ENCODE measurements around the gene SLC34A1. TPM values are rescaled to one million over a fixed set of nuclear protein-coding genes. Genes with fewer than 3 reads are reported as not detected.

SLC34A1 gene
- total and polyA plus RNA-seq, 2 of the 13 experiments (the other 11 are each of a cell fraction or from before 2014, with no cell fraction given), result 0.03 to 0.20 TPM

DNA sequence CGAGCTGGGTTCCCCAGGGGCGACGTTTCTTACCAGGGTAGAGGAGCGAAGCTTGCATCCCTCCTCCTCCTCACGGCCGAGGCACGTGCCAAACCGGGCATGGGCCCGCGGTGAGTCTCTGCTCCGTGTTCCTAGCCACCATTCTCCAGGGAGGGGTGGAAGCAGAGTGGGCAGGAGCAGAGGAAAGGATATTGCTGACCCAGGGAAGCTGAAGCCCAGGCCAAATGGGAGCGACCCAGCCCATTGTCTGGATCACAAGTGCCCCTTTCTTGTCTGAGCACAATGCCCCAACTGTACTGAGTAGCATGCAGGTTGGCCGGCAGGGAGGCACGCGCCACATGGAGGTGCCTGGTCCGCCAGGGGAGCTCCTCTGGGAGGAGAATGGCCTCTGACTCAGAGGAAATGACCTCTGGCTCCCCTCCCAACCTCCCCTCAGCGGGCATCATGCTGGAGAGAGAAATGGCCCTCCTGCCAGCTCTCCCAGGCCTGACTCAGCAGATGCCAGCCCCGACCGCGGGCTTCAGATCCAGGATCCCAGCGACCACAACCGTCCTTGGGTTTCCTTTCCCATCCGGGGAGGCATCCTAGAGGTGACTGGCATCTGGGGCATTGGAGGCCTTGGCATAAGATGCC is 63.5 kb downstream of the SLC34A1 start (continued):
- TF ChIP-seq, protein P1, sequence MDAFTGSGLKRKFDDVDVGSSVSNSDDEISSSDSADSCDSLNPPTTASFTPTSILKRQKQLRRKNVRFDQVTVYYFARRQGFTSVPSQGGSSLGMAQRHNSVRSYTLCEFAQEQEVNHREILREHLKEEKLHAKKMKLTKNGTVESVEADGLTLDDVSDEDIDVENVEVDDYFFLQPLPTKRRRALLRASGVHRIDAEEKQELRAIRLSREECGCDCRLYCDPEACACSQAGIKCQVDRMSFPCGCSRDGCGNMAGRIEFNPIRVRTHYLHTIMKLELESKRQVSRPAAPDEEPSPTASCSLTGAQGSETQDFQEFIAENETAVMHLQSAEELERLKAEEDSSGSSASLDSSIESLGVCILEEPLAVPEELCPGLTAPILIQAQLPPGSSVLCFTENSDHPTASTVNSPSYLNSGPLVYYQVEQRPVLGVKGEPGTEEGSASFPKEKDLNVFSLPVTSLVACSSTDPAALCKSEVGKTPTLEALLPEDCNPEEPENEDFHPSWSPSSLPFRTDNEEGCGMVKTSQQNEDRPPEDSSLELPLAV (CRISPR knock-in tag; conservative IDR thresholded peaks at IDR 0.05; ENCODE audit: low read depth), result no peak
- no peak for TF ChIP-seq SIN3B (IDR thresholded peaks at IDR 0.05; ENCODE audit: low read length)
- TF ChIP-seq, protein P2, sequence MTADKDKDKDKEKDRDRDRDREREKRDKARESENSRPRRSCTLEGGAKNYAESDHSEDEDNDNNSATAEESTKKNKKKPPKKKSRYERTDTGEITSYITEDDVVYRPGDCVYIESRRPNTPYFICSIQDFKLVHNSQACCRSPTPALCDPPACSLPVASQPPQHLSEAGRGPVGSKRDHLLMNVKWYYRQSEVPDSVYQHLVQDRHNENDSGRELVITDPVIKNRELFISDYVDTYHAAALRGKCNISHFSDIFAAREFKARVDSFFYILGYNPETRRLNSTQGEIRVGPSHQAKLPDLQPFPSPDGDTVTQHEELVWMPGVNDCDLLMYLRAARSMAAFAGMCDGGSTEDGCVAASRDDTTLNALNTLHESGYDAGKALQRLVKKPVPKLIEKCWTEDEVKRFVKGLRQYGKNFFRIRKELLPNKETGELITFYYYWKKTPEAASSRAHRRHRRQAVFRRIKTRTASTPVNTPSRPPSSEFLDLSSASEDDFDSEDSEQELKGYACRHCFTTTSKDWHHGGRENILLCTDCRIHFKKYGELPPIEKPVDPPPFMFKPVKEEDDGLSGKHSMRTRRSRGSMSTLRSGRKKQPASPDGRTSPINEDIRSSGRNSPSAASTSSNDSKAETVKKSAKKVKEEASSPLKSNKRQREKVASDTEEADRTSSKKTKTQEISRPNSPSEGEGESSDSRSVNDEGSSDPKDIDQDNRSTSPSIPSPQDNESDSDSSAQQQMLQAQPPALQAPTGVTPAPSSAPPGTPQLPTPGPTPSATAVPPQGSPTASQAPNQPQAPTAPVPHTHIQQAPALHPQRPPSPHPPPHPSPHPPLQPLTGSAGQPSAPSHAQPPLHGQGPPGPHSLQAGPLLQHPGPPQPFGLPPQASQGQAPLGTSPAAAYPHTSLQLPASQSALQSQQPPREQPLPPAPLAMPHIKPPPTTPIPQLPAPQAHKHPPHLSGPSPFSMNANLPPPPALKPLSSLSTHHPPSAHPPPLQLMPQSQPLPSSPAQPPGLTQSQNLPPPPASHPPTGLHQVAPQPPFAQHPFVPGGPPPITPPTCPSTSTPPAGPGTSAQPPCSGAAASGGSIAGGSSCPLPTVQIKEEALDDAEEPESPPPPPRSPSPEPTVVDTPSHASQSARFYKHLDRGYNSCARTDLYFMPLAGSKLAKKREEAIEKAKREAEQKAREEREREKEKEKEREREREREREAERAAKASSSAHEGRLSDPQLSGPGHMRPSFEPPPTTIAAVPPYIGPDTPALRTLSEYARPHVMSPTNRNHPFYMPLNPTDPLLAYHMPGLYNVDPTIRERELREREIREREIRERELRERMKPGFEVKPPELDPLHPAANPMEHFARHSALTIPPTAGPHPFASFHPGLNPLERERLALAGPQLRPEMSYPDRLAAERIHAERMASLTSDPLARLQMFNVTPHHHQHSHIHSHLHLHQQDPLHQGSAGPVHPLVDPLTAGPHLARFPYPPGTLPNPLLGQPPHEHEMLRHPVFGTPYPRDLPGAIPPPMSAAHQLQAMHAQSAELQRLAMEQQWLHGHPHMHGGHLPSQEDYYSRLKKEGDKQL (CRISPR knock-in tag; IDR thresholded peaks at IDR 0.05; ENCODE audit: low read depth), result no peak
- TF ChIP-seq, protein P3, sequence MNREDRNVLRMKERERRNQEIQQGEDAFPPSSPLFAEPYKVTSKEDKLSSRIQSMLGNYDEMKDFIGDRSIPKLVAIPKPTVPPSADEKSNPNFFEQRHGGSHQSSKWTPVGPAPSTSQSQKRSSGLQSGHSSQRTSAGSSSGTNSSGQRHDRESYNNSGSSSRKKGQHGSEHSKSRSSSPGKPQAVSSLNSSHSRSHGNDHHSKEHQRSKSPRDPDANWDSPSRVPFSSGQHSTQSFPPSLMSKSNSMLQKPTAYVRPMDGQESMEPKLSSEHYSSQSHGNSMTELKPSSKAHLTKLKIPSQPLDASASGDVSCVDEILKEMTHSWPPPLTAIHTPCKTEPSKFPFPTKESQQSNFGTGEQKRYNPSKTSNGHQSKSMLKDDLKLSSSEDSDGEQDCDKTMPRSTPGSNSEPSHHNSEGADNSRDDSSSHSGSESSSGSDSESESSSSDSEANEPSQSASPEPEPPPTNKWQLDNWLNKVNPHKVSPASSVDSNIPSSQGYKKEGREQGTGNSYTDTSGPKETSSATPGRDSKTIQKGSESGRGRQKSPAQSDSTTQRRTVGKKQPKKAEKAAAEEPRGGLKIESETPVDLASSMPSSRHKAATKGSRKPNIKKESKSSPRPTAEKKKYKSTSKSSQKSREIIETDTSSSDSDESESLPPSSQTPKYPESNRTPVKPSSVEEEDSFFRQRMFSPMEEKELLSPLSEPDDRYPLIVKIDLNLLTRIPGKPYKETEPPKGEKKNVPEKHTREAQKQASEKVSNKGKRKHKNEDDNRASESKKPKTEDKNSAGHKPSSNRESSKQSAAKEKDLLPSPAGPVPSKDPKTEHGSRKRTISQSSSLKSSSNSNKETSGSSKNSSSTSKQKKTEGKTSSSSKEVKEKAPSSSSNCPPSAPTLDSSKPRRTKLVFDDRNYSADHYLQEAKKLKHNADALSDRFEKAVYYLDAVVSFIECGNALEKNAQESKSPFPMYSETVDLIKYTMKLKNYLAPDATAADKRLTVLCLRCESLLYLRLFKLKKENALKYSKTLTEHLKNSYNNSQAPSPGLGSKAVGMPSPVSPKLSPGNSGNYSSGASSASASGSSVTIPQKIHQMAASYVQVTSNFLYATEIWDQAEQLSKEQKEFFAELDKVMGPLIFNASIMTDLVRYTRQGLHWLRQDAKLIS (CRISPR knock-in tag; IDR thresholded peaks at IDR 0.05), result no peak
- TF ChIP-seq, protein P4, sequence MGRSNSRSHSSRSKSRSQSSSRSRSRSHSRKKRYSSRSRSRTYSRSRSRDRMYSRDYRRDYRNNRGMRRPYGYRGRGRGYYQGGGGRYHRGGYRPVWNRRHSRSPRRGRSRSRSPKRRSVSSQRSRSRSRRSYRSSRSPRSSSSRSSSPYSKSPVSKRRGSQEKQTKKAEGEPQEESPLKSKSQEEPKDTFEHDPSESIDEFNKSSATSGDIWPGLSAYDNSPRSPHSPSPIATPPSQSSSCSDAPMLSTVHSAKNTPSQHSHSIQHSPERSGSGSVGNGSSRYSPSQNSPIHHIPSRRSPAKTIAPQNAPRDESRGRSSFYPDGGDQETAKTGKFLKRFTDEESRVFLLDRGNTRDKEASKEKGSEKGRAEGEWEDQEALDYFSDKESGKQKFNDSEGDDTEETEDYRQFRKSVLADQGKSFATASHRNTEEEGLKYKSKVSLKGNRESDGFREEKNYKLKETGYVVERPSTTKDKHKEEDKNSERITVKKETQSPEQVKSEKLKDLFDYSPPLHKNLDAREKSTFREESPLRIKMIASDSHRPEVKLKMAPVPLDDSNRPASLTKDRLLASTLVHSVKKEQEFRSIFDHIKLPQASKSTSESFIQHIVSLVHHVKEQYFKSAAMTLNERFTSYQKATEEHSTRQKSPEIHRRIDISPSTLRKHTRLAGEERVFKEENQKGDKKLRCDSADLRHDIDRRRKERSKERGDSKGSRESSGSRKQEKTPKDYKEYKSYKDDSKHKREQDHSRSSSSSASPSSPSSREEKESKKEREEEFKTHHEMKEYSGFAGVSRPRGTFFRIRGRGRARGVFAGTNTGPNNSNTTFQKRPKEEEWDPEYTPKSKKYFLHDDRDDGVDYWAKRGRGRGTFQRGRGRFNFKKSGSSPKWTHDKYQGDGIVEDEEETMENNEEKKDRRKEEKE (IDR thresholded peaks at IDR 0.05), result no peak
- no peak for TF ChIP-seq ZNF569 (CRISPR knock-in tag; IDR thresholded peaks at IDR 0.05; ENCODE audit: borderline replicate concordance)
- no peak for TF ChIP-seq HNRNPK (IDR thresholded peaks at IDR 0.05; ENCODE audit: low read depth, low read length, poor library complexity, severe bottlenecking)
- no peak; the same call in 1 of the 2 replicates for TF ChIP-seq KDM5B (CRISPR knock-in tag; IDR thresholded peaks at IDR 0.05; ENCODE audit: borderline replicate concordance)
- TF ChIP-seq, protein P5, sequence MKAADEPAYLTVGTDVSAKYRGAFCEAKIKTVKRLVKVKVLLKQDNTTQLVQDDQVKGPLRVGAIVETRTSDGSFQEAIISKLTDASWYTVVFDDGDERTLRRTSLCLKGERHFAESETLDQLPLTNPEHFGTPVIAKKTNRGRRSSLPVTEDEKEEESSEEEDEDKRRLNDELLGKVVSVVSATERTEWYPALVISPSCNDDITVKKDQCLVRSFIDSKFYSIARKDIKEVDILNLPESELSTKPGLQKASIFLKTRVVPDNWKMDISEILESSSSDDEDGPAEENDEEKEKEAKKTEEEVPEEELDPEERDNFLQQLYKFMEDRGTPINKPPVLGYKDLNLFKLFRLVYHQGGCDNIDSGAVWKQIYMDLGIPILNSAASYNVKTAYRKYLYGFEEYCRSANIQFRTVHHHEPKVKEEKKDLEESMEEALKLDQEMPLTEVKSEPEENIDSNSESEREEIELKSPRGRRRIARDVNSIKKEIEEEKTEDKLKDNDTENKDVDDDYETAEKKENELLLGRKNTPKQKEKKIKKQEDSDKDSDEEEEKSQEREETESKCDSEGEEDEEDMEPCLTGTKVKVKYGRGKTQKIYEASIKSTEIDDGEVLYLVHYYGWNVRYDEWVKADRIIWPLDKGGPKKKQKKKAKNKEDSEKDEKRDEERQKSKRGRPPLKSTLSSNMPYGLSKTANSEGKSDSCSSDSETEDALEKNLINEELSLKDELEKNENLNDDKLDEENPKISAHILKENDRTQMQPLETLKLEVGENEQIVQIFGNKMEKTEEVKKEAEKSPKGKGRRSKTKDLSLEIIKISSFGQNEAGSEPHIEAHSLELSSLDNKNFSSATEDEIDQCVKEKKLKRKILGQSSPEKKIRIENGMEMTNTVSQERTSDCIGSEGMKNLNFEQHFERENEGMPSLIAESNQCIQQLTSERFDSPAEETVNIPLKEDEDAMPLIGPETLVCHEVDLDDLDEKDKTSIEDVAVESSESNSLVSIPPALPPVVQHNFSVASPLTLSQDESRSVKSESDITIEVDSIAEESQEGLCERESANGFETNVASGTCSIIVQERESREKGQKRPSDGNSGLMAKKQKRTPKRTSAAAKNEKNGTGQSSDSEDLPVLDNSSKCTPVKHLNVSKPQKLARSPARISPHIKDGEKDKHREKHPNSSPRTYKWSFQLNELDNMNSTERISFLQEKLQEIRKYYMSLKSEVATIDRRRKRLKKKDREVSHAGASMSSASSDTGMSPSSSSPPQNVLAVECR (CRISPR knock-in tag; IDR thresholded peaks at IDR 0.05; ENCODE audit: borderline replicate concordance), result no peak; the same call in 1 of the 2 replicates
